Erythroblast (primary cell): ENCODE results near the gene FPR3.

Experiments used
- GATA1 ChIP-seq: IDR thresholded peaks from 2 replicates; pipeline ENCODE4 v1.6.1; 2011; ENCODE audit warnings: low read depth, mild to moderate bottlenecking, control low read depth, low read length, moderate library complexity
- POLR2A ChIP-seq: IDR thresholded peaks from 2 replicates; pipeline ENCODE4 v1.6.1; 2011; ENCODE audit warnings: mild to moderate bottlenecking, low read length

DNA sequence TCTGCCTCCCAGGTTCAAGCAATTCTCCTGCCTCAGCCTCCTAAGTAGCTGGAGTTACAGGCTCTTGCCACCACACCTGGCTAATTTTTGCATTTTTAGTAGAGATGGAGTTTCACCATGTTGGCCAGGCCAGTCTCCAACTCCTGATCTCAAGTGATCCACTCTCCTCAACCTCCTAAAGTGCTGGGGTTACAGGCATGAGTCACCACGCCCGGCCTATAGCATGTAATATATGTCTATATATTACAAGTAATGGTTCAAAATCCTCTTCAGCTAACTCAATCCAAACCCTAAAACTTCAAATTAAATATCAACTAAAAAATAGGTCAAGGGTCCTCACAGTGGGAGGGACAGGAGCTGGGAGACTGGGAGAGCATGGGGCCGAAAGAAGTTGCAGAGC lies 28.0 kb downstream of the FPR3 start:
- TF ChIP-seq GATA1 (no peak), POLR2A (no peak)
